Urinary bladder (tissue), 4 donors: ENCODE measurements around the gene AMOTL2. TPM values are rescaled to one million over a fixed set of nuclear protein-coding genes. Genes with fewer than 3 reads are reported as not detected.

Experiments used
- DNase-seq: peaks from one replicate; pipeline ENCODE4 v3.0.0-alpha.2; 2015; ENCODE audit errors: extremely low spot score
- H3K27ac ChIP-seq: one replicate; pipeline ENCODE4 v1.5.1; 2013; ENCODE audit warnings: low read depth, mild to moderate bottlenecking, moderate library complexity
- H3K36me3 ChIP-seq: one replicate; pipeline ENCODE4 v1.6.1; 2013; ENCODE audit warnings: mild to moderate bottlenecking, moderate library complexity; ENCODE audit not compliant: insufficient read depth
- H3K4me1 ChIP-seq: one replicate; pipeline ENCODE4 v1.6.1; 2013; ENCODE audit warnings: mild to moderate bottlenecking, moderate library complexity; ENCODE audit not compliant: insufficient read depth
- H3K4me3 ChIP-seq: one replicate; pipeline ENCODE4 v1.5.1; 2013; ENCODE audit warnings: low read depth, low read length
- WGBS: extraction: QIAGEN DNeasy Blood & Tissue Kit; methylation state at CpG from one replicate; pipeline ENCODE4 v1.1.7; 2013; 5-methylcytosine and 5-hydroxymethylcytosine counted together
- polyA plus RNA-seq: library from polyadenylated mRNA; stranded (reverse); fragments of 200-250 nt; gene quantifications from one replicate; pipeline ENCODE4 v1.2.3, GENCODE V29; 2013
- total RNA-seq: library from RNA; depleted of rRNA; stranded (reverse); fragments of >200 nt; gene quantifications from one replicate; pipeline ENCODE4 v1.2.3, GENCODE V29; 2014
- donor health status: healthy with polysubstance abuse.
- donor health status: healthy.

AMOTL2 gene
- total and polyA plus RNA-seq, 2 donors: 37.0 to 49.6 TPM

GRCh38 chr3:134366221-134366927 lies 7.9 kb downstream of the AMOTL2 start:
- no peak overlapping the region for H3K27ac ChIP-seq

GRCh38 chr3:134365766-134366065 lies 8.5 kb downstream of the AMOTL2 start:
- no peaks in the 10 kb centered on the region for H3K4me1 ChIP-seq
- H3K4me3 ChIP-seq: no peak overlapping the region
- WGBS: 81% methylated on average over 4 of the region's 4 CpGs
- no peak overlapping the region for H3K27ac ChIP-seq
- no peak for DNase-seq
- peaks cover 5% of the 10 kb centered on the region for H3K36me3 ChIP-seq

More at GRCh38 chr3:134366221-134366927, 7.9 kb downstream of the AMOTL2 start:
- DNase-seq: no peak
- Histone ChIP-seq H3K4me3 (no peak overlapping the region), H3K36me3 (peaks cover 8% of the 10 kb centered on the region), H3K4me1 (no peaks in the 10 kb centered on the region)
- 82% methylated on average over 13 of the region's 13 CpGs for WGBS

DNA sequence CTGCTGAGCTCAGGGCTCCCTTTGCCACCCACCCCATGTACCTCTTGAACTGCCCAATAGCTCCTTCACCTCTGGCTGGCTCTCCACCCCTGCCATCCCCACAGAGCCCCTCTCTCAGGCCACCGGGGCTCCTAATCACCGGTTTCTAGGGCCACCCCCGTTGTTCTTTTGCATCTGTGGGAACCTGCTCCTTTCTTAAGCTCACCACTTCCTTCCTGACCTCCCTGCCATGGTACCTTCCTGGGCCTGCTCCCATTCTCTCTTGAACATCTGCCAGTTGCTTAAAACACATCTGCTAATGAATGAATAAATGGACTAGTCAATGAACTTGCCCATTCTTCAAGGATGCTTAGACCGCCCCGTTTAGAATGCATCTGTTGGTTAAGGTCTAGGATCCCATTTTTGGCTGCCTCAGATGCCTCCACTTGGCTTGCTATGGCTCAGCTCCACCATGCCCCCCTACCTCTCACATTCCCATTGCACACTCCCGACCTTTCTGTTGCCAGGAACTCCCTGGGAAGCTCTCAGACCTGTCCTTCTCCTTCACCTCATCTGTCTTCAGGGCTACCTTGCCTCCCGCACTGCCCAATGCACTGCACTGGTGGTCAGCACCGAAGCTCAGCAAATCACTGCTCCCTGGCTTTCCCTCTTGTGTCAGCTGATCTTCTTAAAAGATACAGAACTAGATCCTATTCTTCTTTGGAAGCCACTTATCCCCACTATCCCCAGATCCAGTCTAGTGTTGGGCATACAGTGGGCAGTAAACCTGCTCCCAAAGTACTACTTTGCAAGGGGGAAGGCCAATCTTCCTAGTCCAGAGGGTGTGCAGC lies 9.1 kb downstream of the AMOTL2 start:
- peaks cover 2% of the 10 kb centered on the region for H3K36me3 ChIP-seq
- no peaks in the 10 kb centered on the region for H3K4me1 ChIP-seq
- no peak for DNase-seq
- WGBS: 42% methylated on average over 8 of the region's 8 CpGs
- peak overlapping the region; percentile 13 for H3K27ac ChIP-seq
- no peak overlapping the region for H3K4me3 ChIP-seq

GRCh38 chr3:134364061-134364935 lies 9.9 kb downstream of the AMOTL2 start:
- DNase-seq: peak; percentile 87
- Histone ChIP-seq H3K27ac (peak overlapping the region; percentile 77), H3K36me3 (peaks cover 2% of the 10 kb centered on the region), H3K4me3 (peak overlapping the region; percentile 4), H3K4me1 (no peaks in the 10 kb centered on the region)
- WGBS: under 1% methylated on average over 37 of the region's 37 CpGs

- peak overlapping the region; percentile 77 for H3K27ac ChIP-seq
- WGBS: 65% methylated on average over 3 of the region's 3 CpGs
- H3K4me1 ChIP-seq: no peaks in the 10 kb centered on the region
- H3K36me3 ChIP-seq: peaks cover 2% of the 10 kb centered on the region
- DNase-seq: no peak
- H3K4me3 ChIP-seq: no peak overlapping the region
Observed at GRCh38 chr3:134363381-134363755, 10.9 kb downstream of the AMOTL2 start.

DNA sequence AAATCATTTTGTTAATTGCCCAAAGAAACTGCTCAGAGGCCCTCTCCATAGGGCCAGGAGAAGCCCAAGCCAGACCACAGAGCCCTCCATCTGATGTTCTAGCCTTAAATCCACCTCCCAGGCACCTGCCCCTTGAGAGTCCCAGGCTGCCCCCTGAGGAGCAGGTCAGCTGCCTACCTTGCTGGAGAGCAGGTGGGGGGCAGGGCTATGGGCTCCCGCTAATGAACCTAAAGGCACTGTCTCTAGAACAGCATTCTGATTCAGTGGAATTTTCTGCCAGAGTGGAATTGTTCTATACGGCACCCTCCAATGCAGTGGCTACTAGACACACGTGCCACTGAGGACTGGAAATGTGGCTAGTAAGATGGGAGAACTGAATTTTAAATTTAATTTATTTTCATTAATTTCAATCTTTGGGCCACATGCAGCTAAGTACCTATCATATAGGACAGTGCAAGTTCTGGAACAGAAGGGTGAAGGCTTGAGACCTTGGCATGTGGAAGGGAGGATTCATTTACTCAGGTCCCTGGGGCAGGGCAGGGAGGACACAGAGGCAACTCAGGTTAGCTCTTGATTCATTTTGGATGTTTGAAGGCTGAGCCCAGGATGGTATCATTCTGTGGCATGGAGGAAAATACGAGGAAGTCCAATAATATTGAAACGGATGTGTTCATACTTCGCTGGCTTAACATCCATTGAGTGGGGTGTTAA lies 11.4 kb downstream of the AMOTL2 start:
- Histone ChIP-seq H3K4me1 (no peaks in the 10 kb centered on the region), H3K4me3 (no peak overlapping the region), H3K36me3 (peaks cover 2% of the 10 kb centered on the region), H3K27ac (no peak overlapping the region)
- 82% methylated on average over 6 of the region's 6 CpGs for WGBS
- DNase-seq: no peak

GRCh38 chr3:134362221-134362620 lies 12.0 kb downstream of the AMOTL2 start:
- DNase-seq: no peak
- 88% methylated on average over 6 of the region's 6 CpGs for WGBS
- Histone ChIP-seq H3K36me3 (peaks cover 2% of the 10 kb centered on the region), H3K27ac (no peak overlapping the region), H3K4me1 (no peaks in the 10 kb centered on the region), H3K4me3 (no peak overlapping the region)

DNA sequence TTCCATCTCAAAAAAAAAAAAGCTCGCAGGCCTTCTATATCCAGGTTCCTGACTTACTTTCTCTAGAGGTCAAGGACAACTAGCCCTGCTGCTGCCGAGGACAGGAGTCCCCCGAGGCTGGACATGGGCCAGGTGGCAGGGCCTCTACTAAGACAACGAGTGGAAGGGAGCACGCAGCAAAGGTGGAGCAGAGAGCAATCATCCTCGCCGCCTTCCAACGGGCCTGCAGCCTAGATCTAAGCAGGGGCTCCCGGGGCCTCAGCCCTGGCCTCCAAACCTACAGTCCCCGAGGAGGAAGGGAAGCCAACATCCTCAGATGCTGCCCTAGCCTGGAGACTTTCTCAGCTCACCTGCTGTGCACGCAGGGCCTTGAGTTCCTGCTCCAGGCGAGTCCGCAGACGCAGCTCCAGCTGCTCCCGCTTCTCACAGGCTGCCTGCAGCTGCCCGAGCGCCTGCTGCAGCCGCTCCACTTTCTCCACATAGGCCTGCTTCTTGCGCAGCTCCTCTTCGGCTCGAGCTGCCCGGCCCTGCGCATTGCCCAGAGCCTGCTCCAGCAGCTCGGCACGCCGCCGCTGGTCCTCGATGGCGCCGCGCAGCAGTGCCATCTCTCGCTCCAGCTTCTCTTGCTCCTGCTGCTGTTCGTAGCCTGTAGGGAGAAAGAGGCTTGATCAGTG lies 12.9 kb downstream of the AMOTL2 start:
- Histone ChIP-seq H3K4me3 (no peak overlapping the region), H3K27ac (no peak overlapping the region), H3K36me3 (peaks cover 2% of the 10 kb centered on the region), H3K4me1 (no peaks in the 10 kb centered on the region)
- no peak for DNase-seq
- WGBS: 93% methylated on average over 33 of the region's 33 CpGs

DNA sequence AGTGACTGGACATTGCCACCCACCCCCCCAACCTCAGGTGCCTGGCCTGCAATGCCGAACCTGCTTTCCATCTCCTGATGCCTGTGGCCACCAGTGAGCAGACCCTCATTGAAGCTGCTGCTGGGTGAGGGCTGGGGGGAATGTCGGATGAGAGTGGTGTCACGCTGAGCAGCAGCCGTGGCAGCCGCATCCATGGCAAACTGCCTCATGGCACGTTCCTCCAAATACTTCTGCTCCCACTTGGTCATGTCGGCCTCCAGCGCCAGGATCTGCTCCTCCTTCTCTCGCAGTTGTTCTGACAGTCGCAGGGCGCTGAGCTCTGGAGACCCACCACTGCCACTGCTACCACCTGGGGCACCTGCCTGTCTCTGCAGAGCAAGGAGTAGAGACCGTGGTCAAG lies 14.2 kb downstream of the AMOTL2 start:
- H3K4me1 ChIP-seq: no peaks in the 10 kb centered on the region
- no peak overlapping the region for H3K4me3 ChIP-seq
- H3K36me3 ChIP-seq: peaks cover 2% of the 10 kb centered on the region
- DNase-seq: no peak
- 66% methylated on average over 12 of the region's 12 CpGs for WGBS
- no peak overlapping the region for H3K27ac ChIP-seq

GRCh38 chr3:134359121-134360010 lies 14.9 kb downstream of the AMOTL2 start:
- no peak overlapping the region for H3K4me3 ChIP-seq
- H3K4me1 ChIP-seq: no peaks in the 10 kb centered on the region
- DNase-seq: no peak
- 80% methylated on average over 13 of the region's 13 CpGs for WGBS
- peaks cover 2% of the 10 kb centered on the region for H3K36me3 ChIP-seq
- H3K27ac ChIP-seq: no peak overlapping the region

GRCh38 chr3:134357914-134358811 lies 16.1 kb downstream of the AMOTL2 start:
- H3K4me1 ChIP-seq: no peaks in the 10 kb centered on the region
- H3K36me3 ChIP-seq: peaks cover 2% of the 10 kb centered on the region
- H3K4me3 ChIP-seq: no peak overlapping the region
- 46% methylated on average over 10 of the region's 10 CpGs for WGBS
- DNase-seq: peak; percentile 67
- H3K27ac ChIP-seq: peak overlapping the region; percentile 29
